Activated T-helper 1 cell treated with Interleukin-2 at 50 U/mL for 16 hours (primary cell): ENCODE measurements around the gene STRC.
"Not testable (repeated sequence)": the region's sequence is repeated elsewhere in the genome, so short reads cannot be mapped to it uniquely, and the experiment has no call there.

ENCODE experiments used
- DNase-seq: peaks from one replicate; pipeline ENCODE4 v3.0.0-alpha.2; 2020; ENCODE audit warnings: low read depth

The STRC gene

DNA sequence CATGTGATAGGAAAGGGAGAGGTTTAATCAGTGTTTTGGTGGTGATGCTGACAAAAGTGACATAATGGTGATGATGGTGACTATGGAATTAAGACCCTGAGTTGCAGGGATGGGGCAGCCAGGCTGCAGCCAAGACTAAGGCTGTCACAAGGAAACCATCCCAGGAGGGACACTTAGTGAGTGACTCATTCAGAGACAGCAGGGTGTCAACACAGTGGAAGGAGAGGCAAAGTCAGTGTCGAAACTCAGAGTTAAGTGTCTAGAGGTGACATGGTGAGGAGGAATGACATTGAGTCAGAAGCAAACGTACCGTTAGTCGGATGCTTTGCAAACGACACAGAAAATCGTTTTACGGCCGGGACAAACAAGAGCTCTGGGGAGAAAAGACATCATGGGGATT, 54.8 kb downstream of the STRC start:
- not testable (repeated sequence) for DNase-seq

DNA sequence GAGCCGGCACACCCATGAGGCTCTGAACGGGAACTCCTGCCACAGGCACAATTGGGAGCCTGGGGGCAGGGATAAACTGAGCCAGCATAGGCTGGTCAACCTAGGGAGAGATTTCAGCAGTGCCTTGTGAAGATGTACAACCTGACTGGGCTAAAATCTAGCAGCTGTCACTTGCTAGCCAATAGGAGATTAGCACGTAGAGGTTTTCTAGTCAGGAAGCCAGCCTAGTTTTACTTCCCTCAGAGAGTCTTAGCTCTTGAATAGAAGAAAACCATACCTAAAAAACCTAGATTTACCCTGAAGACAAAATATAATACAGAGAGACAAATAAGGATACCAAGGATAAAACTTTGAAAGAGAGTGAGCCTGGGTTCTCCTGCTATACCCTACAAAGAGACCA, 55.8 kb downstream of the STRC start:
- not testable (repeated sequence) for DNase-seq

DNA sequence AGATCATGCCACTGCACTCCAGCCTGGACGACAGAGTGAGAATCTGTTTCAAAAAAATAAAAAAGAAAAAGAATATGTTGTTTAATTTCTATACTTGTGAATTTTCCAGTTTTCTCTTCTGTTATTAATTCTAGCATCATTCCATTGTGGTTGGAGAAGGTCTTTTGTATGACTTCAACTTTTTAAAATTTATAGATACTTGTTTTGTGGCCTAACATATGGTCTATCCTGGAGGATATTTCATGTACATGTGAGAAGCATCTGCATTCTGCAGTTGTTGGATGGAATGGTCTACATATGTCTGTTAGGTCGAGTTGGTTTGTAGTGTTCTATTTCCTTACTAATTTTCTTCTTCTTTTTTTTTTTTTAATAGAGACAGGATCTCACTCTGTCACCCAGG, 65.6 kb downstream of the STRC start:
- DNase-seq = no peak

DNA sequence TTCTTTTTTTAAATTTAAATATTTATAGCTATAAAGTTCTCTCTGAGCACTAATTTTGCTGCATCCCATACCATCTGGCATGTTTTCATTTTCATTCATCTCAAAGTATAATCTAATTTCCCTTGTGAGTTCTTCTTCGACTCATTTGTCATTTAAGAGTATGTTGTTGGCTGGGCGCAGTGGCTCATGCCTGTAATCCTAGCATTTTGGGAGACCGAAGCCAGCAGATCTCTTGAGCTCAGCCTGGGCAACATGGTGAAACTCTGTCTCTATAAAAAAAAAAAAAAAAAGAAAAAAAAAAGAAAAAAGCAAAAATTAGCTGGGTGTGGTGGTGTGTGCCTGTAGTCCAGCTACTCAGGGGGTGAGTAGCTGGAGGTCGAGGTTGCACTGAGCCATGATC, 66.3 kb downstream of the STRC start:
- DNase-seq = no peak

DNA sequence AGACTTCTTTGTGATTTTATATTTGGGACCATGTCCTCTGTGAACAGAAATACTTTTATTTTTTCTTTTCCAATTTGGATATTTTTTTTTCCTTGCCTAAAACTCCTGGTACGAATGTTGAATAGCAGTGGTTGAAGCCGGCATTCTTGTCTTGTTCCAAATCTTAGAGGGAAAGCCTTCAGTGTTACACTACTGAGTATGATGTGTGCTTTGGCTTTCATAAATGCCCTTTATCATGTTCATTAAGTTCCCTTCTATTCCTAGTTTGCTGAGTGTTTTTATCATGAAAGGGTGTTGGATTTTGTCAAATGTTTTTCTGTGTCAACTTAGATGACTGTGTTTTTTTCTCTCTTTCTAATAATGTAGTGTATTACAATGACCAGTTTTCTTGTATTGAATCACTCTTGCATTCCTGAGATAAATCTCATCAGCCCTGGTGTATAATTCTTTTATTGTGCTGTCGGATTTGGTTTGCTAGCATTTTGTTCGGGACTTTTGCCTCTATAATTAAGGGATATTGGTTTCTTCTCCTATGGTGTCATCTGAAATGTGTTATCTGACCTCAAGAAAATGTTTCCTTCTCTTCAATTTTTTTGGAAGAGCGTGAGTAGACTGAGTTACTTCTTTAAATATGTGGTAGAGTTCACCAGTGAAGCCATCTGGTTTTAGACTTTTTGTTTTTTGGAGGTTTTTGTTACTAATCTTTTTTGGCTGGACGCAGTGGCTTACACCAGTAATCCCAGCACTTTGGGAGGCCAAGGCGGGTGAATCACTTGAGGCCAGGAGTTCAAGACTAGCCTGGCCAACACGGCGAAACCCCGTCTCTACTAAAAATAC, 67.9 kb downstream of the STRC start:
- no peak for DNase-seq
